Nephron (organoid): ENCODE measurements around the gene KRT39.

Experiments
- H3K27ac Mint-ChIP-seq, 3 experiments: 2 replicates each; pipeline ENCODE4 v1.8.0; 2020; ENCODE audit warnings: mixed read lengths in 3 of 3, mild to moderate bottlenecking in 2 of 3, moderate library complexity in 1 of 3
- H3K27me3 Mint-ChIP-seq: 2 replicates; pipeline ENCODE4 v1.8.0; 2021; ENCODE audit warnings: low read depth, mild to moderate bottlenecking, moderate library complexity, mixed read lengths
- H3K36me3 Mint-ChIP-seq: 2 replicates; pipeline ENCODE4 v1.8.0; 2020; ENCODE audit warnings: low read depth, mixed read lengths
- H3K4me1 Mint-ChIP-seq: 2 replicates; pipeline ENCODE4 v1.8.0; 2020; ENCODE audit warnings: mixed read lengths
- H3K4me3 Mint-ChIP-seq, 3 experiments: 2 replicates each; pipeline ENCODE4 v1.8.0; 2020; ENCODE audit warnings: mild to moderate bottlenecking in 3 of 3, mixed read lengths in 3 of 3, moderate library complexity in 2 of 3
- H3K9me3 Mint-ChIP-seq: 2 replicates; pipeline ENCODE4 v1.8.0; 2020; ENCODE audit warnings: mixed read lengths
- TF ChIP-seq, protein P1 (sequence below), 3 experiments: fragments of 200-600 bp; sonication (generic); IDR thresholded peaks; one replicate each; pipeline ENCODE4 v1.5.0; 2021; ENCODE audit warnings: antibody characterized with exemption in 3 of 3; ENCODE audit not compliant: unreplicated experiment in 3 of 3

Gene KRT39

DNA sequence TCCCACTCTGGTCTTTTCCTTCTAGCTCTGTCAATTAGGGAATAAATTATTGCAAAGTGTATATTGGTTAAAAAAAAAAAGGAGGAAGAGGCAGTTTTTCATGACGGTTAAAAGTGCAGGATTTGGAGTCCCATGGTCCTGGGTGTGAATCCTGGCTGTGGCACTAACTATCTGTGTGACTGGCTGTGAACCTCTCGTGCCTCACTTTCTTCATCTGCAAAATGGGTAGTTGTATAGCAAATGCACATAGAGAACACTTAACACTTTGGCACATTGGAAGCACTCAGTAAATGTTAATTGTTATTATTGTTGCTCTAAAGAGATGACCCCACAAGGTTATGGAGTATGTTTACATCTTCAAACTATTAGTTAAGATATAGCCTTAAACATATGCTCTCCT is 18.8 kb downstream of the KRT39 start:
- TF ChIP-seq, protein P1, sequence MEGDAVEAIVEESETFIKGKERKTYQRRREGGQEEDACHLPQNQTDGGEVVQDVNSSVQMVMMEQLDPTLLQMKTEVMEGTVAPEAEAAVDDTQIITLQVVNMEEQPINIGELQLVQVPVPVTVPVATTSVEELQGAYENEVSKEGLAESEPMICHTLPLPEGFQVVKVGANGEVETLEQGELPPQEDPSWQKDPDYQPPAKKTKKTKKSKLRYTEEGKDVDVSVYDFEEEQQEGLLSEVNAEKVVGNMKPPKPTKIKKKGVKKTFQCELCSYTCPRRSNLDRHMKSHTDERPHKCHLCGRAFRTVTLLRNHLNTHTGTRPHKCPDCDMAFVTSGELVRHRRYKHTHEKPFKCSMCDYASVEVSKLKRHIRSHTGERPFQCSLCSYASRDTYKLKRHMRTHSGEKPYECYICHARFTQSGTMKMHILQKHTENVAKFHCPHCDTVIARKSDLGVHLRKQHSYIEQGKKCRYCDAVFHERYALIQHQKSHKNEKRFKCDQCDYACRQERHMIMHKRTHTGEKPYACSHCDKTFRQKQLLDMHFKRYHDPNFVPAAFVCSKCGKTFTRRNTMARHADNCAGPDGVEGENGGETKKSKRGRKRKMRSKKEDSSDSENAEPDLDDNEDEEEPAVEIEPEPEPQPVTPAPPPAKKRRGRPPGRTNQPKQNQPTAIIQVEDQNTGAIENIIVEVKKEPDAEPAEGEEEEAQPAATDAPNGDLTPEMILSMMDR (IDR thresholded peaks at IDR 0.05; ENCODE audit: unreplicated experiment in 3 of 3) = no peak
- H3K4me1 Mint-ChIP-seq = peaks cover 41% of the 10 kb centered on the region
- peaks cover 7% of the 10 kb centered on the region for H3K27me3 Mint-ChIP-seq
- no peaks in the 10 kb centered on the region for H3K36me3 Mint-ChIP-seq
- H3K9me3 Mint-ChIP-seq = peaks cover 2% of the 10 kb centered on the region
- no peak overlapping the region for H3K4me3 Mint-ChIP-seq
- H3K27ac Mint-ChIP-seq = no peak overlapping the region

DNA sequence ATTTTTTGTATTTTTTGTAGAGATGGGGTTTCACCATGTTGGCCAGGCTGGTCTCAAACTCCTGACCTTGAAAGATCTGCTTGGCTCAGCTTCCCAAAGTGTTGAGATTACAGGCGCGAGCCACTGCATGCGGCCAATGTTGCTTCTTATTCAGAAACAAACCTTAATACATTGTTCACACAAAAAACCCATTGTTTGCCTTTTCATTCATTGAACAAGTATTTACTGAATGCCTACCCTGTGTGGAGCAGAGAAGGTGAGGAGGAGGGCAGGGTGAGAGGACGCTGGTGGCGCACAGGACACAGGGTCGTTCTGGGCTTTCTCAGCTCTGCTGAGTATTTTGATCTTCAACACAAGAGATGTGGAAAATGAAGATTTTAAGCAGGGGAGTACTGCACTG is 21.3 kb downstream of the KRT39 start:
- TF ChIP-seq, protein P1 (IDR thresholded peaks at IDR 0.05; ENCODE audit: unreplicated experiment in 3 of 3) = no peak
- Mint-ChIP-seq H3K9me3 (peaks cover 2% of the 10 kb centered on the region), H3K4me3 (no peak overlapping the region), H3K27me3 (no peaks in the 10 kb centered on the region), H3K27ac (no peak overlapping the region), H3K36me3 (no peaks in the 10 kb centered on the region), H3K4me1 (peaks cover 33% of the 10 kb centered on the region)

DNA sequence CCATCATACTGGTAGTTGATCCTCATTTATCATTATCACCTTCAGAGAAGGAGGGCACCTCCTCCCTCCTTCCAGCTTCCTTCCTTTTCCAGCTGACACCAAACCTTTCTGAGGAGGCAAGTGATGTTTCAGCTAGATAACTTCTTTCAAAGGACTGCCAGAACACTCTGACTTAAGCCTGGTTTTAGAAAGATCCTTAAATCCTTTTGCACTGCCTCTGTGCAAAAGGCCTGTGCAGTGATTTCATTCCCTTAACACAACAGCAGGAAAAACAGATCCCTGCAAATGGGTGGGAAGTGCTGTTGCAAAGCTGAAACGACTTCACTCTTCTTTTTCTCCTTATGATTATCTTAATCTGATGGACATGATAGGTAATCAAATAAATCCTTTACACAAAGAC is 22.2 kb downstream of the KRT39 start:
- Mint-ChIP-seq H3K9me3 (peaks cover 2% of the 10 kb centered on the region), H3K27ac (no peak overlapping the region)

DNA sequence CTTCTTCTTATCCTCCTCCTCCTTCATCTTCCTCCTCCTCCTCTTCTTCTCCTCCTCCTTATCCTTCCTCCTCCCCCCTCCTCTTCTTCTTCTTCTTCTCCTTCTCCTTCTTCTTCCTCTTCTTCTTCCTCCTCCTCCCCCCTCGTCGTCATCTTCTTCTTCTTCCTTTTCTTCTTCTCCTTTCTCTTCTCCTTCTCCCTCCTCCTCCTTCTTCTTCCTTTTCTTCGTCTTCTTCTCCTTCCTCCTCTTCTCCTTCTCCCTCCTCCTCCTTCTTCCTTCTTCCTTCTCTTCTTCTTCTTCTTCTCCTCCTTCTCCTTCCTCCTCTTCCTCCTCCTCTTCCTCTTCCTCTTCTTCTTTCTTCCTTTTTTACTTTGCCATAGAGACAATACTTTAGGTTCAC is 24.2 kb downstream of the KRT39 start:
- Mint-ChIP-seq H3K4me1 (peaks cover 30% of the 10 kb centered on the region), H3K36me3 (no peaks in the 10 kb centered on the region), H3K27me3 (peaks cover 11% of the 10 kb centered on the region), H3K9me3 (peaks cover 2% of the 10 kb centered on the region), H3K4me3 (no peak overlapping the region), H3K27ac (no peak overlapping the region)
- TF ChIP-seq, protein P1 (IDR thresholded peaks at IDR 0.05; ENCODE audit: unreplicated experiment in 3 of 3) = no peak

More for the DNA sequence above, 22.2 kb downstream of the KRT39 start:
- Mint-ChIP-seq H3K4me1 (peaks cover 26% of the 10 kb centered on the region), H3K27me3 (no peaks in the 10 kb centered on the region), H3K36me3 (no peaks in the 10 kb centered on the region), H3K4me3 (no peak overlapping the region)
- TF ChIP-seq, protein P1 (IDR thresholded peaks at IDR 0.05; ENCODE audit: unreplicated experiment in 3 of 3) = no peak

DNA sequence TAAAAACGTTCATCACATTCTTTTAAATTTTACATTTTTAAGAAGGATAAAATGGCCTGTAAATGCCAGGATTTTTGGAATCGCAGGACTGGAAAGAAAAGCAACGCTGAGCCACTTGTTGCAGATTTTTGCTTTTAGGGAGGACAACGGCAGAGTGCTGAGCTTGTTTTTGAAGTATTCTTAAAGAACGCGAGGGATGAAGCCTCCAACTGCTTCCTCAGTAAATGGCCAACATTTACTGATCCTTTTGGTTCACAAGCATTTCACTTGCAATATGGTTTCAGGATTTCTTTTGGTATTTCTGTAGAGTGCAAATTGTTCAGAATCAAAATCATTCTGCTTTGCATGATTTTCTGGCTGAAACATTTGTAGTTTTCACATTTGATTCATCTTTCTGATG is 26.5 kb downstream of the KRT39 start:
- Mint-ChIP-seq H3K27ac (no peak overlapping the region), H3K4me1 (peaks cover 39% of the 10 kb centered on the region), H3K36me3 (no peaks in the 10 kb centered on the region), H3K9me3 (peaks cover 2% of the 10 kb centered on the region), H3K27me3 (peaks cover 15% of the 10 kb centered on the region), H3K4me3 (no peak overlapping the region)
- TF ChIP-seq, protein P1 (IDR thresholded peaks at IDR 0.05; ENCODE audit: unreplicated experiment in 3 of 3) = no peak

DNA sequence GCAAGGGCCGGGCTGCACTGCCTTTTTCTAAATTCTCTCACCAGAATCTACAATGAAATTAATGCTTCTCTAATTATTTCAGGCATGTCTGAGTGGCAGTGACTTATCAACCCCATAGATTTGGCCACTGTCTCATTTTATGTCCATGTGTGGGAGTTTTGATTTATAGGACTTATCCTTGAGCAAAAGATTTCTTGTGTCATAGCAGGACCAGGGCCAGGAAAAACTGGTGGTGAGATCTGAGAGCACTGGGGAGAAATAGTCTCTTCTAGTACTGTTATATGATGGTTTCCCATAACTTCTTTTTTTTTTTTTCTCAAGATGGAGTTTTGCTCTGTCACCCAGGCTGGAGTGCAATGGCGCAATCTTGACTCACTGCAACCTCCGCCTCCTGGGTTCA is 27.8 kb downstream of the KRT39 start:
- H3K4me3 Mint-ChIP-seq = no peak overlapping the region
- TF ChIP-seq, protein P1 (IDR thresholded peaks at IDR 0.05; ENCODE audit: unreplicated experiment in 3 of 3) = no peak
- H3K27me3 Mint-ChIP-seq = peaks cover 15% of the 10 kb centered on the region
- peaks cover 39% of the 10 kb centered on the region for H3K4me1 Mint-ChIP-seq
- H3K9me3 Mint-ChIP-seq = no peaks in the 10 kb centered on the region
- H3K36me3 Mint-ChIP-seq = no peaks in the 10 kb centered on the region
- peak overlapping the region in 2 of 3 experiments; percentile 32 to 49 for H3K27ac Mint-ChIP-seq
